ENCODE results near the gene EIPR1. TPM values are rescaled to one million over a fixed set of nuclear protein-coding genes. Genes with fewer than 3 reads are reported as not detected.

The EIPR1 gene
- total and polyA plus RNA-seq, 2 of the 4 experiments (the other 2 are of a cell fraction): 46.5 to 67.4 TPM

GRCh38 chr2:3256605-3257004 is 121.0 kb downstream of the EIPR1 start:
- Histone ChIP-seq H3K9me1 (ENCODE audit: insufficient read depth, low read length) (no peaks in the 10 kb centered on the region), H2BK15ac (ENCODE audit: low read depth, low read length) (no peak overlapping the region), H2BK20ac (ENCODE audit: low read depth, low read length) (no peak overlapping the region), H4K8ac (ENCODE audit: low read depth in 2 of 2, low read length in 2 of 2) (no peak overlapping the region), H2AFZ (replicated peaks; ENCODE audit: low read length, poor library complexity) (no peak overlapping the region), H3K4me1 (ENCODE audit: control insufficient read depth, insufficient read depth, low read length) (no peaks in the 10 kb centered on the region; the same call in 1 of the 2 replicates), H3K4me3 (ENCODE audit: insufficient read depth, low read depth, low read length) (no peak overlapping the region), H4K20me1 (ENCODE audit: insufficient read depth, low read length) (no peaks in the 10 kb centered on the region), H3K4ac (ENCODE audit: low read depth, low read length) (no peak overlapping the region), H3K9ac (ENCODE audit: low read depth, low read length) (no peak overlapping the region), H3K56ac (ENCODE audit: extremely low read depth, insufficient read depth, low read length) (no peak overlapping the region), H4K91ac (ENCODE audit: insufficient read depth, low read depth, low read length) (no peak overlapping the region), H2AK5ac (ENCODE audit: low read depth, low read length) (no peak overlapping the region), H4K5ac (ENCODE audit: low read depth, low read length) (no peak overlapping the region), H3K79me1 (ENCODE audit: low read depth in 1 of 2, low read length in 2 of 2) (peaks cover 0 to 6% of the 10 kb centered on the region in 2 experiments; a peak in 2 of 4 replicates), H3K14ac (replicated peaks; ENCODE audit: low read depth, low read length) (no peak overlapping the region), H3K36me3 (ENCODE audit: control insufficient read depth, insufficient read depth, low read length) (peaks cover 5% of the 10 kb centered on the region; the same call in 1 of the 2 replicates), H2BK5ac (ENCODE audit: low read depth, low read length, poor library complexity, severe bottlenecking) (no peak overlapping the region), H3K4me2 (ENCODE audit: low read depth, low read length) (no peak overlapping the region), H3K27ac (ENCODE audit: insufficient read depth, low read length) (no peak overlapping the region), H3K18ac (ENCODE audit: low read depth, low read length) (no peak overlapping the region), H2BK120ac (ENCODE audit: low read depth, low read length) (no peak overlapping the region), H3K23ac (ENCODE audit: low read depth, low read length) (no peak overlapping the region), H3K9me3 (ENCODE audit: control insufficient read depth, insufficient read depth, low read length) (no peaks in the 10 kb centered on the region), H3K27me3 (ENCODE audit: control insufficient read depth, insufficient read depth, low read length) (no peaks in the 10 kb centered on the region), H2AK9ac (replicated peaks; ENCODE audit: low read depth, low read length, poor library complexity) (no peak overlapping the region)
- dilution Hi-C loops (cut with HindIII; ENCODE audit: low sequenced_read_pairs, unreplicated experiment): no loop called here
- in situ Hi-C loops (cut with MboI; ENCODE audit: low sequenced_read_pairs): no loop called here
- CTCF ChIA-PET: no interaction called here
- POLR2A ChIA-PET (ENCODE audit: unreplicated experiment): no interaction called here
- no TSS peak for BruUV-seq (replicated peaks)
- TF ChIP-seq BHLHE40 (IDR thresholded peaks at IDR 0.05; ENCODE audit: low read depth, low read length): no peak
- no peak for TF ChIP-seq RCOR1 (IDR thresholded peaks at IDR 0.05; ENCODE audit: insufficient replicate concordance, low read length)
- no peak for TF ChIP-seq RFX5 (IDR thresholded peaks at IDR 0.05; ENCODE audit: low read depth, low read length)
- no peak for TF ChIP-seq MAFK (IDR thresholded peaks at IDR 0.05; ENCODE audit: low read depth, low read length)
- TF ChIP-seq CTCF (conservative IDR thresholded peaks at IDR 0.05; ENCODE audit: low read depth, low read length): no peak
- TF ChIP-seq FOS (IDR thresholded peaks at IDR 0.05; ENCODE audit: low read depth, low read length): no peak
- no peak for TF ChIP-seq MAZ (IDR thresholded peaks at IDR 0.05; ENCODE audit: borderline replicate concordance, low read depth, low read length)
- no peak for TF ChIP-seq RAD21 (IDR thresholded peaks at IDR 0.05; ENCODE audit: low read length)
- no peak for TF ChIP-seq POLR2A (IDR thresholded peaks at IDR 0.05; ENCODE audit: low read depth, low read length)
- TF ChIP-seq CEBPB (IDR thresholded peaks at IDR 0.05; ENCODE audit: low read depth, low read length): no peak
- TF ChIP-seq USF2 (IDR thresholded peaks at IDR 0.05; ENCODE audit: low read depth, low read length): no peak
- no peak for TF ChIP-seq SMC3 (IDR thresholded peaks at IDR 0.05; ENCODE audit: low read depth, low read length)
- TF ChIP-seq MXI1 (IDR thresholded peaks at IDR 0.05; ENCODE audit: borderline replicate concordance, low read depth, low read length): no peak
- TF ChIP-seq ELK1 (IDR thresholded peaks at IDR 0.05; ENCODE audit: borderline replicate concordance, low read depth, low read length): no peak
- TF ChIP-seq NFE2L2 (IDR thresholded peaks at IDR 0.05; ENCODE audit: low read depth, low read length): no peak
- no peak for TF ChIP-seq CHD1 (IDR thresholded peaks at IDR 0.05; ENCODE audit: low read depth, low read length)
- DNase-seq: no peak
- no peak for ATAC-seq (ENCODE audit: low read depth)
- intact Hi-C loops (cut with micrococcal nuclease): no loop called here
- WGBS, 2 experiments (ENCODE audit: extremely low coverage in 2 of 2, insufficient read length in 1 of 2): 96% methylated on average over 9 of the region's 13 CpGs; no CpG with 5 or more reads in 1 of the 2 experiments

Measured in IMR-90 (cell line).